Large intestine (tissue), 3 donors: ENCODE results near the gene PAX4. TPM values are rescaled to one million over a fixed set of nuclear protein-coding genes. Genes with fewer than 3 reads are reported as not detected.

Source experiments
- DNase-seq, 2 donors: peaks; one replicate each; pipeline versions ENCODE4 v3.0.0 to v3.0.0-alpha.2; 2013
- H3K27ac ChIP-seq: one replicate; pipeline ENCODE4 v1.5.1; 2013; ENCODE audit warnings: low read length
- H3K27me3 ChIP-seq: 2 replicates; pipeline ENCODE4 v1.6.1; 2013; ENCODE audit warnings: low read length; ENCODE audit not compliant: control insufficient read depth, insufficient read depth
- H3K36me3 ChIP-seq: 2 replicates; pipeline ENCODE4 v1.6.1; 2013; ENCODE audit warnings: low read length; ENCODE audit not compliant: control insufficient read depth, insufficient read depth
- H3K4me1 ChIP-seq: one replicate; pipeline ENCODE4 v1.6.1; 2013; ENCODE audit warnings: low read length; ENCODE audit not compliant: control insufficient read depth, insufficient read depth
- H3K4me3 ChIP-seq: one replicate; pipeline ENCODE4 v1.5.1; 2013; ENCODE audit warnings: low read length
- H3K9me3 ChIP-seq: one replicate; pipeline ENCODE4 v1.6.1; 2013; ENCODE audit warnings: mild to moderate bottlenecking, low read depth, low read length, moderate library complexity; ENCODE audit not compliant: control insufficient read depth
- WGBS: methylation state at CpG from one replicate; pipeline ENCODE4 v1.1.5; 2013; ENCODE audit warnings: low lambda C conversion rate; ENCODE audit not compliant: insufficient coverage; 5-methylcytosine and 5-hydroxymethylcytosine counted together
- polyA plus RNA-seq: library from polyadenylated mRNA; unstranded; fragments of 120-200 nt; gene quantifications from one replicate; pipeline ENCODE4 v1.2.1, GENCODE V29; 2013

PAX4 gene
- polyA plus RNA-seq, 1 donor, result 2.8 TPM

DNA sequence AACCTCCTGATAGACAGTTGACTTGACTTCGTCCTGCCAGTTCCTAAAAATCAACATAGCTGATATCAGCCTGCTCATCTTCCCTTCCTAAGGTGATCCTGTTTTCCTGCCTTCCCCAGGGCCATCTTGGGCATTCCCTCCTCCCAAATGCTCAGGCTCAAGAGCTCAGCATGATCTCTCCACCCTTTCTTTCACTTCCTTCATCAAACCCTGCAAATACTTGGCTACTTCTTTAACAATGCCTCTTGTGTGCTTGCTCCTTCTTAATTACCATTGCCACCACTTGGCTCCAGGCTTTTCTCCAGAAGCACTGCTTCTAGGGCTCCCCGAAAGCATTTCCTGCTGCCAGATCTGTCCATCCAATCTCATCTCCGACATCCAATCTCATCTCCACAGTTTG is 17.1 kb downstream of the PAX4 start:
- Histone ChIP-seq H3K4me3 (no peak overlapping the region), H3K27ac (no peak overlapping the region), H3K36me3 (no peaks in the 10 kb centered on the region), H3K4me1 (no peaks in the 10 kb centered on the region), H3K27me3 (no peaks in the 10 kb centered on the region), H3K9me3 (no peaks in the 10 kb centered on the region)
- 58% methylated on average over 2 of the region's 3 CpGs for WGBS
- no peak for DNase-seq

DNA sequence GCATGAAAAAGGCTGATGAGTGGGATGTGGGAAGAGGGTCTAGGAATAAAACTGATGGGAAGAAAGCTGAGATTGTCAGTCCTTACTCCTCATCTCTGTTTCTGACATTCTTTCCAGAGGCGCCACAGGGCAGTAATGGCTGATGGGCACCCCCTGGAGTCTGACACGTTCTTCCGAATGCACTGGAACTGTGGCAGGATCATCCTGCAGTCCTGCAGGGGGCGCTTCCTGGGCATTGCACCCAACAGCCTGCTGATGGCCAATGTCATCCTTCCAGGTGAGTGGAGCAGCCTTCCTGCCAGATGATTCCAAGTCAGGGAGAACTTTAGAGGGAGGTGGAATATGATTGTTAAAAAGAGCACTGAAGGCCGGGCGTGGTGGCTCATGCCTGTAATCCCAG is 19.6 kb downstream of the PAX4 start:
- Histone ChIP-seq H3K27me3 (no peaks in the 10 kb centered on the region), H3K36me3 (no peaks in the 10 kb centered on the region), H3K9me3 (no peaks in the 10 kb centered on the region), H3K4me1 (no peaks in the 10 kb centered on the region), H3K4me3 (no peak overlapping the region), H3K27ac (no peak overlapping the region)
- no CpG with 5 or more reads among the region's 6 CpGs for WGBS
- DNase-seq, result no peak

DNA sequence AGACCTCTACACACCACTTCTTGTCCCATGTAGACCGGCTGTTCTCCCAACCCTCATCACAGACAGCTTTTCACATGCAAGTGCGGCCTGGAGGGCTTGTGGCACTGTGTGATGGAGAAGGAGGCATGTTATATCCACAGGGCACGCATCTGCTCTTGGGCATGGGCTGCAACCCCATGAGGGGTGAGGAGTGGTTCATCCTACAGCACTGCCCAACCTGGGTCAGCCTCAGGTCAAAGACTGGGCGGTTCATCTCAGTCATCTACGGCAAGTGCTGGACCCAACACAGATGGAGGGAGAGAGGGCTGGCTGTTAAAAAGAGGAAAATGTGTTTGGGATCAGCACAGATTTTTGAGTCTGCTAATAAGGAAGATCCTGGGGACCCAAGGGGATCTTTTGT is 22.2 kb downstream of the PAX4 start:
- no peaks in the 10 kb centered on the region for H3K9me3 ChIP-seq
- peaks cover 12% of the 10 kb centered on the region for H3K36me3 ChIP-seq

DNA sequence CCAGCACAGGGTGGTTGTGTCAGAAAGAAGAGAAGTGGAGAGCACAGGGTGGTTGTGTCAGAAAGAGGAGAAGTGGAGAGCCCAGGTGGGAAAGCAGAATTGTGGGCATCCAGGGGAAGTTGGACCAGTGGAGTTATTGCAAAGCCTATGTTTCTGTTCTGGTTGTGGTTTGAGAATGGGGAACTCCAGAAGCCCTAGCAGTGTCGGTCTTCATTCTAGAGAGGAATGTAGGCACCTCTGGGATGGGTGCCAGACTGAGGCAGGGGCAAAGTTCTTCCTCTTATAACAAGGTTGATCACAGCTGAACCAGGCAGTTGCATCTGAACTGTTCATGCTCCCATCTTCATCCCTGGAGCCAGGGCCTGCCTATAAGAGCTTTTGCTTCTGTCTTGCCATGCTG is 23.5 kb downstream of the PAX4 start:
- no peak overlapping the region for H3K27ac ChIP-seq
- DNase-seq, result no peak
- no peaks in the 10 kb centered on the region for H3K9me3 ChIP-seq
- H3K27me3 ChIP-seq, result no peaks in the 10 kb centered on the region
- H3K36me3 ChIP-seq, result peaks cover 21% of the 10 kb centered on the region
- H3K4me3 ChIP-seq, result no peak overlapping the region
- no CpG with 5 or more reads among the region's 1 CpG for WGBS
- H3K4me1 ChIP-seq, result peaks cover 5% of the 10 kb centered on the region

More for the DNA sequence above, 22.2 kb downstream of the PAX4 start:
- no peaks in the 10 kb centered on the region for H3K4me1 ChIP-seq
- no peak for DNase-seq
- H3K27ac ChIP-seq, result no peak overlapping the region
- no peak overlapping the region for H3K4me3 ChIP-seq
- H3K27me3 ChIP-seq, result no peaks in the 10 kb centered on the region
- WGBS, result 83% methylated on average over 1 of the region's 5 CpGs

DNA sequence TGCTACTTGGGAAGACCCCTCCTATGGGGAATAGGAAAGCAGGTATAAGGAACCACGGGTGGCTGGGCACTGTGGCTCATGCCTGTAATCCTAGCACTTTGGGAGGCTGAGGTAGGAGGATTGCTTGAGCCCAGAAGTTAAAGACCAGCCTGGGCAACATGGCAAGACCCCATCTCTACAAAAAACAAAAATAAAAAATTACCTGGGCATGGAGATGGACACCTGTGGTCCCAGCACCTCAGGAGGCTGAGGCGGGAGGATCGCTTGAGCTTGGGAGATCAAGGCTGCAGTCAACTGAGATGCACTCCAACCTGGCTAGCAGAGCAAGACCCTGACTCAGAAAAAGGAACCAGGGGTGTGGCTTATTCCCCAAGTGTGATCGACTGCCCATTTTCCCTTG is 25.4 kb downstream of the PAX4 start:
- H3K4me3 ChIP-seq, result no peak overlapping the region
- no peak for DNase-seq
- no peaks in the 10 kb centered on the region for H3K27me3 ChIP-seq
- peaks cover 21% of the 10 kb centered on the region for H3K36me3 ChIP-seq
- no peaks in the 10 kb centered on the region for H3K9me3 ChIP-seq
- no peak overlapping the region for H3K27ac ChIP-seq
- no CpG with 5 or more reads among the region's 4 CpGs for WGBS
- H3K4me1 ChIP-seq, result peaks cover 17% of the 10 kb centered on the region

DNA sequence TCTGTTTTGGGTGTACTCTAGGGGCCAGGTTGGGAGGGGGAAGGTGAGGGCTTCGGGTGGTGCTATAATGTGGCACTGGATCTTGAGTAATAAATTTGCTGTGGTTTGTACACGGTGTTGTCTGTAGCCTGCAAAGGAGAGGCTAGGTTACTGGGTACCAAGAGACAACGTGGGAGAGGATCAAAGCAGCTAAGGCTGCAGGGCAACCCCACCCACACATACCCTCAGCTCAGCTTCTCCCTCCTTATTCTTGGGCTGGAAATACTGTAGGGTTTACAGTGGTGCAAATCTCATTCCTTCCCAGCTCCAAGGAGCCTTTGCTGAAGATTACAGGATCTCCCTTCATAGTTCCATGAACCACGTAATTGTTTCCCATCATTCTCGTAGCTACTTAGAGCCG is 26.4 kb downstream of the PAX4 start:
- Histone ChIP-seq H3K27ac (no peak overlapping the region), H3K4me1 (peaks cover 18% of the 10 kb centered on the region), H3K9me3 (no peaks in the 10 kb centered on the region), H3K27me3 (no peaks in the 10 kb centered on the region), H3K4me3 (no peak overlapping the region), H3K36me3 (peaks cover 21% of the 10 kb centered on the region)
- WGBS, result no CpG with 5 or more reads among the region's 6 CpGs
- DNase-seq, result no peak

DNA sequence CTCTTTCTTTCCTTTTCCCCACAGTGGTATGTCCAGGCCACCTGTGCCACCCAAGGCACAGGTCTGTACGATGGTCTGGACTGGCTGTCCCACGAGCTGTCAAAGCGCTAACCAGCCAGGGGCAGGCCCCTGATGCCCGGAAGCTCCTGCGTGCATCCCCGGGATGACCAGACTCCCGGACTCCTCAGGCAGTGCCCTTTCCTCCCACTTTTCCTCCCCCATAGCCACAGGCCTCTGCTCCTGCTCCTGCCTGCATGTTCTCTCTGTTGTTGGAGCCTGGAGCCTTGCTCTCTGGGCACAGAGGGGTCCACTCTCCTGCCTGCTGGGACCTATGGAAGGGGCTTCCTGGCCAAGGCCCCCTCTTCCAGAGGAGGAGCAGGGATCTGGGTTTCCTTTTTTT is 26.8 kb downstream of the PAX4 start:
- H3K27me3 ChIP-seq, result no peaks in the 10 kb centered on the region
- WGBS, result no CpG with 5 or more reads among the region's 7 CpGs
- H3K36me3 ChIP-seq, result peaks cover 21% of the 10 kb centered on the region
- no peak overlapping the region for H3K27ac ChIP-seq
- peaks cover 18% of the 10 kb centered on the region for H3K4me1 ChIP-seq
- no peak overlapping the region for H3K4me3 ChIP-seq
- DNase-seq, result no peak
- no peaks in the 10 kb centered on the region for H3K9me3 ChIP-seq

DNA sequence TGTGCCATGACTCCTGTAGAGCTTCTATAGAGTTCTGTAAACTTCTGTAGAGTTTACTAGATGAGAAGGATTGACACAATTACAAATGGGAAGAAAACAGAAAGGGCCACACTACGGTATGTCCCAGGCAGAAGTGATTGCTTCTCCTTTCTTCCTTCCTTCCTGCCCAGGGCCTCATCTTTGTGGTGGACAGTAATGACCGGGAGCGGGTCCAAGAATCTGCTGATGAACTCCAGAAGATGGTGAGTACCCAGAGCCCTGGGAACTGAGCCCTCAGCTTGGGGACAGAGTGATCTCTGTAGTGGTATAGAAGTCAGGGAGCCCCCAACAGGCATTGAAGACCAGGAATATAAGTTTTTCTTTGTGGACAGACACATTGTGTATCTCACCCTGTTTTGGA is 28.0 kb downstream of the PAX4 start:
- no peaks in the 10 kb centered on the region for H3K27me3 ChIP-seq
- 100% methylated on average over 1 of the region's 3 CpGs for WGBS
- no peaks in the 10 kb centered on the region for H3K9me3 ChIP-seq
- no peak for DNase-seq
- H3K27ac ChIP-seq, result no peak overlapping the region
- H3K4me3 ChIP-seq, result no peak overlapping the region
- peaks cover 18% of the 10 kb centered on the region for H3K4me1 ChIP-seq
- peaks cover 21% of the 10 kb centered on the region for H3K36me3 ChIP-seq

DNA sequence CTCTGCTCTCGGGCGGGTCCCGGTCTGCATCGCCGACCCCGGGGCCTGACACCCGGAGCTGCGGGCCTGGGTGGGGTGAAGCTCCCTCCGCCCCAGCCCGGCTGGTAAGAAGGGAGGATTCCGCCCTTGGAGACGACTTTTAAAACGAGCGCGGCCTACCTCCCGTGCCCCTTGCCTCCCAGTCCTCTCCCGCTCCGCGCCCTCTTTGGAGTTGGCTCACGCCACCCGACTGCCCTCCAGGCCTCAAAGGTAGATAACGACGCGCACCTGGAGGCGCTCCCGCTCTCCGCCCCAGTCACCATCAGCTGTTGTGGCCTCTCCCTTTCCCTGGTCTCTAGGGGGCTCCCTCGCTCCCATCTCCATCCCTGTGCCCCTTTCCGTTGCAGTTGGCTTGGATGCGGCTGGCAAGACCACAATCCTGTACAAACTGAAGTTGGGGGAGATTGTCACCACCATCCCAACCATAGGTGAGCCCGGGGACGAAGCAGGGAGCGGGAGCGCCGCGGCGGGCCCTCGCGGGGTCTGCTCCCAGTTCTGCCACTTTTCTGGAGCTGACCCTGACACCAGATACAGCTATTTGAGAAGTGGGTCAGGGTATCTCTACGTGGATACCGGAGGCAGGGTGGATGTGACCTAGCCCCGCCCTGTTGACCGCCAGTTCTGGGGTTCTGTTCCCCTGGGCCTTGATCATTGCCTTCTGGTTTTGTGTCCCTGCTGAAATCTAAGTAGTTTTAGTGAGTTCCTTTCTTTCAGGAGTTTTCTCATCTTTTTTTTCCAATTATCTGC is 29.1 kb downstream of the PAX4 start:
- WGBS, result no CpG with 5 or more reads among the region's 43 CpGs
- peak overlapping the region; percentile 97 for H3K4me3 ChIP-seq
- DNase-seq, result peak; percentile 72 to 83
- H3K27ac ChIP-seq, result peak overlapping the region; percentile 85
- H3K9me3 ChIP-seq, result no peaks in the 10 kb centered on the region
- H3K36me3 ChIP-seq, result peaks cover 21% of the 10 kb centered on the region
- H3K4me1 ChIP-seq, result peaks cover 27% of the 10 kb centered on the region
- no peaks in the 10 kb centered on the region for H3K27me3 ChIP-seq

DNA sequence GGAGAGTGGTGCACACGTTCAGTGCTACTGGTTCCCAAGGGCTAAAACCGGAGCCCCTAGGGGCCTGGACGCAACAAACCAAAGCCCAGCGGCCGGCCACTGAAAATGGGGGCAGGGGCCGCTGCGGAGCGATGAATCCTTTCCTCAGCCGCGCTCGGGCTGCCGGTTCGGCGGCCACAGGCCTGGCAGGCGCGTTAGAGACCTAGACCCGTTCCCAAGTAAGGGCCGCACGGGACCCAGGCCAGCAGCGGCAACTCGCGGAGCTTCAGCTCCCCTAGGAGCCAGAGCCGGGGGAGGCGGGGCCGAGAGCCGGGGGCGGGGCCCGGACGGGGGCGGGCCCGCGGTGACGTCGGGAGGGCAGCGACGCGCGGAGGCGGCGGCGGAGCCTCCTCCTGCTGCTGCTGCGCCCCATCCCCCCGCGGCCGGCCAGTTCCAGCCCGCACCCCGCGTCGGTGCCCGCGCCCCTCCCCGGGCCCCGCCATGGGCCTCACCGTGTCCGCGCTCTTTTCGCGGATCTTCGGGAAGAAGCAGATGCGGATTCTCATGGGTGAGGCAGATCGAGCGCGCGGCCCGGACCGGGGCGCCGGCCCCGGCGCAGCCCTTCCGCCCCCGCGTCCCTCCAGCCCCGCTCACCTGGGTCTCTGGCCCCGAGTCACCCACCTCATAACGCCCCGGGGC is 29.8 kb downstream of the PAX4 start, which contains the start of gene ARF5:
TSS of gene ARF5 (plus strand) at position 393 of the 678 bp plus-strand sequence. CDS start at position 481, 88 bp downstream.
- Histone ChIP-seq H3K9me3 (no peaks in the 10 kb centered on the region), H3K27me3 (no peaks in the 10 kb centered on the region), H3K36me3 (peaks cover 24% of the 10 kb centered on the region), H3K4me1 (peaks cover 30% of the 10 kb centered on the region), H3K4me3 (peak within 1 kb of the TSS; percentile 97), H3K27ac (peak within 1 kb of the TSS; percentile 85)
- WGBS, result no CpG with 5 or more reads among the region's 77 CpGs
- DNase-seq, result peak; percentile 78 to 88
